ENCODE results near the gene AGL. TPM values are rescaled to one million over a fixed set of nuclear protein-coding genes. Genes with fewer than 3 reads are reported as not detected.
"Not testable (repeated sequence)": the region's sequence is repeated elsewhere in the genome, so short reads cannot be mapped to it uniquely, and the experiment has no call there.

Gene AGL
- total RNA-seq, 1 experiment from 2014 or later = 7.9 TPM

DNA sequence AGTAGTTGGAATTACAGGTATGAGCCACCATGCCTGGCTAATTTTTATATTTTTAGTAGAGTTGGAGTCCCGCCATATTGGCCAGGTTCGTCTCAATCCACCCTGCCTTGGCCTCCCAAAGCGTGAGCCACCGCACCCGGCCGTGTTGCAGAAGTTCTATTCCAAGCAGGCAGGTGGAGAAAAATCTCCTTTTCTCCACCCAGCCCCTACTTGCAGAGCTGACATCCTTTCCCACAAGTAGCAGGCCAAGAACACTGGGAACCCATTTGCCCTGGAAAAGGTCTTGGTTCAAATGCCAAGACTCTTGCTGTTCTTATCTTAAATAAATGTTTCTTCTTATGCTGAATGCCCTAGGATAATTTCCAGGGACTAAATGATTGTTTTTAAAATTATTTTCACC, 17.5 kb downstream of the AGL start:
- Histone ChIP-seq H3K27ac (no peak overlapping the region), H3K9me3 (replicated peaks) (no peaks in the 10 kb centered on the region), H3K27me3 (replicated peaks) (no peaks in the 10 kb centered on the region), H3K36me3 (no peaks in the 10 kb centered on the region; the same call in 1 of the 2 replicates), H3K4me1 (replicated peaks) (no peaks in the 10 kb centered on the region), H3K4me3 (no peak overlapping the region)
- DNase-seq (ENCODE audit: low read depth in 1 of 2, low spot score in 2 of 2) = no peak

DNA sequence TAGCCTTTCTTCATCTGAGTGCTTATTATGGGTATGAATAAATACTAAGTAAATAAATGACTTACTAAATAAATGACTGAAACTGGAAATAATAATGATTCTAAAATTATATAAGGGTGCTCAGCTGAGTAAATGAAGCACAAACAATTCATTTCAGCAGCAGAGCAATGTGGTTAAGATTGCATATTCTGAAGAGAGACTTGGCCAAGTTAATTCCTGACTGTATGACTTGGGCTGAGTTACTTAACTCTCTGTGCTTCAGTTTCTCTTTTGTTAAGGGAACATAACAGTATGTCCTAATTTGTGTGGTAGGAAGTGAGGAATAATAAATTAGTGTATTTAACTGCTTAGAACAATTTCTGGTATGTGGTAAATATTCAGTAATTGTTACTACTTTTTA, 19.1 kb downstream of the AGL start:
- Histone ChIP-seq H3K27ac (no peak overlapping the region), H3K4me1 (replicated peaks) (no peaks in the 10 kb centered on the region), H3K9me3 (replicated peaks) (no peaks in the 10 kb centered on the region), H3K4me3 (no peak overlapping the region), H3K36me3 (no peaks in the 10 kb centered on the region; the same call in 1 of the 2 replicates), H3K27me3 (replicated peaks) (no peaks in the 10 kb centered on the region)
- no peak for DNase-seq (ENCODE audit: low read depth in 1 of 2, low spot score in 2 of 2)

- no peaks in the 10 kb centered on the region for H3K27me3 ChIP-seq (replicated peaks)
- H3K9me3 ChIP-seq (replicated peaks) = no peaks in the 10 kb centered on the region
- H3K27ac ChIP-seq = no peak overlapping the region
- H3K4me1 ChIP-seq (replicated peaks) = no peaks in the 10 kb centered on the region
- H3K36me3 ChIP-seq = no peaks in the 10 kb centered on the region; the same call in 1 of the 2 replicates
- no peak overlapping the region for H3K4me3 ChIP-seq
- no peak for DNase-seq (ENCODE audit: low read depth in 1 of 2, low spot score in 2 of 2)
Measured at GRCh38 chr1:99869723-99870122, 19.6 kb downstream of the AGL start.

GRCh38 chr1:99872063-99872462, 21.9 kb downstream of the AGL start:
- Histone ChIP-seq H3K4me3 (no peak overlapping the region), H3K27me3 (replicated peaks) (no peaks in the 10 kb centered on the region), H3K36me3 (no peaks in the 10 kb centered on the region; the same call in 1 of the 2 replicates), H3K27ac (no peak overlapping the region), H3K9me3 (replicated peaks) (no peaks in the 10 kb centered on the region), H3K4me1 (replicated peaks) (no peaks in the 10 kb centered on the region)
- DNase-seq (ENCODE audit: low read depth in 1 of 2, low spot score in 2 of 2) = no peak

GRCh38 chr1:99877568-99877967, 27.4 kb downstream of the AGL start:
- no peak overlapping the region for H3K27ac ChIP-seq
- no peaks in the 10 kb centered on the region for H3K4me1 ChIP-seq (replicated peaks)
- DNase-seq (ENCODE audit: low read depth in 1 of 2, low spot score in 2 of 2) = no peak

GRCh38 chr1:99886179-99886578, 36.0 kb downstream of the AGL start:
- no peak overlapping the region for H3K27ac ChIP-seq
- no peak for DNase-seq (ENCODE audit: low read depth in 1 of 2, low spot score in 2 of 2)
- peaks cover 11% of the 10 kb centered on the region for H3K36me3 ChIP-seq
- no peaks in the 10 kb centered on the region for H3K9me3 ChIP-seq (replicated peaks)
- no peak overlapping the region for H3K4me3 ChIP-seq
- no peaks in the 10 kb centered on the region for H3K4me1 ChIP-seq (replicated peaks)
- H3K27me3 ChIP-seq (replicated peaks) = no peaks in the 10 kb centered on the region

More at GRCh38 chr1:99877568-99877967, 27.4 kb downstream of the AGL start:
- Histone ChIP-seq H3K27me3 (replicated peaks) (no peaks in the 10 kb centered on the region), H3K9me3 (replicated peaks) (no peaks in the 10 kb centered on the region), H3K36me3 (no peaks in the 10 kb centered on the region), H3K4me3 (no peak overlapping the region)

DNA sequence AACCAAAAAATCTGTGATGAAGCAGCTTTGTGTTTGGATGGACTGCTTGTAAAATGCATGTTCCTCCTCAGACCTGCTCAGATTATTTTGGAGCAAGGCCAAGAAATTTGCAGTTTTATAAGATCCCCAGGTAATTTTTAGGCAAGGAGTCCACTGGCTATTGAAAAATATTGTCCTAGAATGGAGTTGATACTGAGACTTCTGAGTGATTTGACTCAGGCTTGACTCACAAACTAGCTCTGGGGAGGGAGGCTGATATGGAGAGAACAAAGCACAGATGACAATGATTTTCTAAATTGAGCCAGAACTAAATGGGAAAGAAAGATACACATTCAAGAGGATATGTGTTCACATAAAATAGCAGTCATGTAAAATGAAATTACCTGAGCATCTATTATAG, 36.7 kb downstream of the AGL start:
- no peaks in the 10 kb centered on the region for H3K27me3 ChIP-seq (replicated peaks)
- no peak for DNase-seq (ENCODE audit: low read depth in 1 of 2, low spot score in 2 of 2)
- no peaks in the 10 kb centered on the region for H3K9me3 ChIP-seq (replicated peaks)
- H3K4me1 ChIP-seq (replicated peaks) = no peaks in the 10 kb centered on the region
- H3K27ac ChIP-seq = no peak overlapping the region
- peaks cover 14% of the 10 kb centered on the region for H3K36me3 ChIP-seq
- no peak overlapping the region for H3K4me3 ChIP-seq

DNA sequence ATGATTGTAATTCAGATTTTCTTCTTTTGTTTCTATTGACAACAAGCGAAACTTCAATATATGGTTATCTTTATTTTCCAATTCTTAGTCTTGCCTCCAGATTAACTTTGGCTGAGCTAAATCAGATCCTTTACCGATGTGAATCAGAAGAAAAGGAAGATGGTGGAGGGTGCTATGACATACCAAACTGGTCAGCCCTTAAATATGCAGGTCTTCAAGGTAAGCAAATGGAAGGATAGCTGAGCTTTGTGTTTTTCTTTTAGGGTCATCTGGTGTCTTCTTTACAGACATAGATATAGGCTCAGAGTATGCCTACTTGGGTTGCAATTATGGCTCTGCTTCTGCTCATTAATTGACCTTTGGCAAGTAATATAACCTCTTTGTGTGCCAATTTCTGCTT, 37.7 kb downstream of the AGL start:
- H3K36me3 ChIP-seq = peaks cover 14% of the 10 kb centered on the region
- no peaks in the 10 kb centered on the region for H3K9me3 ChIP-seq (replicated peaks)
- no peaks in the 10 kb centered on the region for H3K27me3 ChIP-seq (replicated peaks)
- no peak overlapping the region for H3K27ac ChIP-seq
- DNase-seq (ENCODE audit: low read depth in 1 of 2, low spot score in 2 of 2) = no peak
- no peaks in the 10 kb centered on the region for H3K4me1 ChIP-seq (replicated peaks)
- H3K4me3 ChIP-seq = no peak overlapping the region

GRCh38 chr1:99891997-99892396, 41.8 kb downstream of the AGL start:
- Histone ChIP-seq H3K36me3 (peaks cover 5% of the 10 kb centered on the region; the same call in 1 of the 2 replicates), H3K27me3 (replicated peaks) (no peaks in the 10 kb centered on the region), H3K4me1 (replicated peaks) (no peaks in the 10 kb centered on the region), H3K9me3 (replicated peaks) (no peaks in the 10 kb centered on the region), H3K27ac (no peak overlapping the region), H3K4me3 (no peak overlapping the region)
- no peak for DNase-seq (ENCODE audit: low read depth in 1 of 2, low spot score in 2 of 2)

DNA sequence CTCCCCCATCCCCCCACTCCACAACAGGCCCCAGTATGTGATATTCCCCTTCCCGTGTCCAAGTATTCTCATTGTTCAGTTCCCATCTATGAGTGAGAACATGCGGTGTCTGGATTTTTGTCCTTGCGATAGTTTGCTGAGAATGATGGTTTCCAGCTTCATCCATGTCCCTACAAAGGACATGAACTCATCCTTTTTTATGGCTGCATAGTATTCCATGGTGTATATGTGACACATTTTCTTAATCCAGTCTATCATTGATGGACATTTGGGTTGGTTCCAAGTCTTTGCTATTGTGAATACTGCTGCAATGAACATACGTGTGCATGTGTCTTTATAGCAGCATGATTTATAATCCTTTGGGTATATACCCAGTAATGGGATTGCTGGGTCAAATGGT, 53.1 kb downstream of the AGL start:
- H3K27me3 ChIP-seq (replicated peaks); H3K36me3 ChIP-seq; H3K4me3 ChIP-seq; H3K9me3 ChIP-seq (replicated peaks); H3K27ac ChIP-seq; DNase-seq (ENCODE audit: low read depth in 1 of 2, low spot score in 2 of 2); H3K4me1 ChIP-seq (replicated peaks): not testable (repeated sequence)

DNA sequence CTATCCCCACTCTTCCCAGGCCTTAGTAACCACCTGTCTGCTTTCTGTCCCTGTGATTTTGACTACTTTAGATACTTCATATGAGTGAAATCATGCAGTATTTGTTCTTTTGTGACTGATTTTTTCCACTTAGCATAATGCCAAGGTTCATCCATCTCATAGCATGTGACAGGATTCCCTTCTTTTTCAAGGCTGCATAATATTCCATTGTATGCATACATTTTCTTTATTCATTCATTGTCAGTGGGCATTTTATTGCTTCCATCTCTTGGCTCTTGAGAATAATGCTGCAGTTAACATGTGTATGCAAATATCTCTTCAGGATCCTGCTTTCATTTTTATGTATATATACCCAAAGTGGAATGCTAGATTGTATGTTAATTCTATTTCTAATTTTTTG, 56.4 kb downstream of the AGL start:
- DNase-seq (ENCODE audit: low read depth in 1 of 2, low spot score in 2 of 2) = no peak
- Histone ChIP-seq H3K27ac (no peak overlapping the region), H3K4me1 (replicated peaks) (no peaks in the 10 kb centered on the region), H3K36me3 (no peaks in the 10 kb centered on the region), H3K27me3 (replicated peaks) (no peaks in the 10 kb centered on the region), H3K9me3 (replicated peaks) (no peaks in the 10 kb centered on the region), H3K4me3 (no peak overlapping the region)

GRCh38 chr1:99917214-99917613, 67.1 kb downstream of the AGL start:
- Histone ChIP-seq H3K9me3 (replicated peaks) (no peaks in the 10 kb centered on the region), H3K27me3 (replicated peaks) (no peaks in the 10 kb centered on the region), H3K27ac (no peak overlapping the region), H3K4me1 (replicated peaks) (no peaks in the 10 kb centered on the region), H3K36me3 (no peaks in the 10 kb centered on the region), H3K4me3 (no peak overlapping the region)
- no peak for DNase-seq (ENCODE audit: low read depth in 1 of 2, low spot score in 2 of 2)

DNA sequence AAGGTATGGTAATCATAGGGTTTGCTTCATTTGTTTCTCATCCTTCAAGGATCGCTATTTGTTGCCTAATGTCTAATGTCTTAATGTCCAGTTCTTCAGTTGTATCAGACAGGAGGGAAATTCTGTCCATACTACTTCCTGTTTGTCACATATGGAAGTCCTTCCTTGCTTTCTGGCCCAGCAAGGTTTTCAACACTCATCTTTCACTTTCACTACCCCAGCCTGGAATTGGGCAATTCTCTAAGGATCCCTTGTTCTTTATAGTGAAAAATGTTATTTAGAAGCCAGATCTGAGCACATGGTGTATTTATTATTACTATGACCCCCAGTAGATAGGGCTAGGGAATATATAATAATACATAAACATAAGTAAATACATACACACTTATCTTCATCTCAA, 69.1 kb downstream of the AGL start:
- Histone ChIP-seq H3K27me3 (replicated peaks) (no peaks in the 10 kb centered on the region), H3K36me3 (no peaks in the 10 kb centered on the region), H3K4me1 (replicated peaks) (no peaks in the 10 kb centered on the region), H3K27ac (no peak overlapping the region), H3K9me3 (replicated peaks) (no peaks in the 10 kb centered on the region), H3K4me3 (no peak overlapping the region)
- DNase-seq (ENCODE audit: low read depth in 1 of 2, low spot score in 2 of 2) = no peak

DNA sequence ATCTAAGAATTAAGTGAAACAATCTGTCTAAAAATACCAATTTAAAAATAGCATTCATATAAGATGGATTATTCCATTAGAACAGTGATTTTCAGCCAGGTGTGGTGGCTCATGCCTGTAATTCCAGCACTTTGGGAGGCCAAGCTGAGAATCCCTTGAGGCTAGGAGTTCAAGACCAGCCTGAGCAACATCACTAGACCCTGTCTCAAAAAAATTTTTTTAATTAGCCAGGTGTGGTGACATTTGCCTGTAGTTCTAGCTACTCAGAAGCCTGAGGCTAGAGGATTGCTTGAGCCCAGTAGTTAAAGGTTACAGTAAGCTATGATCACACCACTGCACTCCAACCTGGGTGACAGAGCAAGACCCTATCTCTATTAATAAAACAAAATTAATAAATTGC, 84.6 kb downstream of the AGL start:
- Histone ChIP-seq H3K4me3 (no peak overlapping the region), H3K36me3 (no peaks in the 10 kb centered on the region), H3K9me3 (replicated peaks) (no peaks in the 10 kb centered on the region), H3K27ac (no peak overlapping the region), H3K4me1 (replicated peaks) (no peaks in the 10 kb centered on the region), H3K27me3 (replicated peaks) (0 out of 2 replicates have a peak, but pooled peaks cover 5% of the 10 kb centered on the region)
- DNase-seq (ENCODE audit: low read depth in 1 of 2, low spot score in 2 of 2) = no peak

- Histone ChIP-seq H3K27me3 (replicated peaks) (0 out of 2 replicates have a peak, but pooled peaks cover 5% of the 10 kb centered on the region), H3K4me3 (no peak overlapping the region), H3K27ac (no peak overlapping the region), H3K36me3 (no peaks in the 10 kb centered on the region), H3K9me3 (replicated peaks) (no peaks in the 10 kb centered on the region), H3K4me1 (replicated peaks) (no peaks in the 10 kb centered on the region)
- no peak for DNase-seq (ENCODE audit: low read depth in 1 of 2, low spot score in 2 of 2)
Measured at GRCh38 chr1:99935534-99935933, 85.4 kb downstream of the AGL start.
